ENCODE data around the gene SMIM22.

DNA sequence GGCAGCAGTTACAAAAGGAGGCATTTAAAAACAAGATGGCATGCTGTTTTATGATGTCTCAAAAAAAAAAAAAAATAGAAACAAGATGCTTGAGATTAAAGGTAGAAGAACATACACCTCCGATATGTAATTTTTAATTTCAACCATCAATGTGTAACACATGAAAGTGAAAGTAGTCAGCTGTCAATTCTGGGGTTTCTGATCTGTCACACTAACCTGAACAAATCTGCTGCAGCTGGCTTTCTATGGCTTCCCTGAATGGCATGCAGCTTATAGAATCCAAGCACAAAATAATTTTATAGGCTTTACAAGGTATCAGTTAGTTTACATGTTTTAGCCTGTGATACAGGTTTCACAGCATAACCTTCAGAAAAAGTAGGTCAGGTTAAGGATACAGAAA, 38.4 kb downstream of the SMIM22 start:
- TF ChIP-seq, protein P1, sequence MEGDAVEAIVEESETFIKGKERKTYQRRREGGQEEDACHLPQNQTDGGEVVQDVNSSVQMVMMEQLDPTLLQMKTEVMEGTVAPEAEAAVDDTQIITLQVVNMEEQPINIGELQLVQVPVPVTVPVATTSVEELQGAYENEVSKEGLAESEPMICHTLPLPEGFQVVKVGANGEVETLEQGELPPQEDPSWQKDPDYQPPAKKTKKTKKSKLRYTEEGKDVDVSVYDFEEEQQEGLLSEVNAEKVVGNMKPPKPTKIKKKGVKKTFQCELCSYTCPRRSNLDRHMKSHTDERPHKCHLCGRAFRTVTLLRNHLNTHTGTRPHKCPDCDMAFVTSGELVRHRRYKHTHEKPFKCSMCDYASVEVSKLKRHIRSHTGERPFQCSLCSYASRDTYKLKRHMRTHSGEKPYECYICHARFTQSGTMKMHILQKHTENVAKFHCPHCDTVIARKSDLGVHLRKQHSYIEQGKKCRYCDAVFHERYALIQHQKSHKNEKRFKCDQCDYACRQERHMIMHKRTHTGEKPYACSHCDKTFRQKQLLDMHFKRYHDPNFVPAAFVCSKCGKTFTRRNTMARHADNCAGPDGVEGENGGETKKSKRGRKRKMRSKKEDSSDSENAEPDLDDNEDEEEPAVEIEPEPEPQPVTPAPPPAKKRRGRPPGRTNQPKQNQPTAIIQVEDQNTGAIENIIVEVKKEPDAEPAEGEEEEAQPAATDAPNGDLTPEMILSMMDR (IDR thresholded peaks at IDR 0.05; ENCODE audit: insufficient read depth, low read length, poor library complexity, severe bottlenecking): no peak
- TF ChIP-seq EZH2phosphoT487 (conservative IDR thresholded peaks at IDR 0.05; ENCODE audit: low read length): no peak

Measured in SU-DHL-6 (cell line).